Thyroid gland (tissue), 4 donors: ENCODE data around the gene GDNF. TPM values are rescaled to one million over a fixed set of nuclear protein-coding genes. Genes with fewer than 3 reads are reported as not detected.

Source experiments
- DNase-seq, 2 donors: peaks; one replicate each; pipeline ENCODE4 v3.0.0-alpha.2; 2019
- H3K27ac ChIP-seq, 3 donors: fragments of 200-600 bp; sonication (generic); 1 replicate in 2 of 3; 2 replicates in 1 of 3; pipeline ENCODE4 v1.5.1; 2016 to 2019; ENCODE audit warnings: mild to moderate bottlenecking in 1 of 3, moderate library complexity in 1 of 3
- H3K27me3 ChIP-seq: fragments of 200-600 bp; sonication (generic); one replicate; pipeline ENCODE4 v1.5.1; 2019
- H3K36me3 ChIP-seq, 2 donors: fragments of 200-600 bp; sonication (generic); one replicate each; pipeline ENCODE4 v1.5.1; 2016 to 2019
- H3K4me1 ChIP-seq, 2 donors: fragments of 200-600 bp; sonication (generic); one replicate each; pipeline ENCODE4 v1.5.1; 2017 to 2019
- H3K4me3 ChIP-seq, 3 donors: fragments of 200-600 bp; sonication (generic); replicated peaks in 1 of 3; 1 replicate in 2 of 3; 2 replicates in 1 of 3; pipeline ENCODE4 v1.5.1; 2016; ENCODE audit warnings: mild to moderate bottlenecking in 1 of 3
- H3K9me3 ChIP-seq: fragments of 200-600 bp; sonication (generic); one replicate; pipeline ENCODE4 v1.5.1; 2017
- POLR2A ChIP-seq, 2 donors: fragments of 450-650 bp; IDR thresholded peaks; one replicate each; pipeline ENCODE4 v1.6.1; 2017; ENCODE audit warnings: antibody characterized with exemption in 2 of 2, mild to moderate bottlenecking in 2 of 2, moderate library complexity in 1 of 2
- WGBS, 2 donors: methylation state at CpG; one replicate each; pipeline ENCODE4 v1.1.5; 2017; 5-methylcytosine and 5-hydroxymethylcytosine counted together
- intact Hi-C: fragments of 100-400 bp; cut with DNase I; formaldehyde crosslinking; loops from one replicate; pipeline ENCODE4 v1.15.1; 2023
- total RNA-seq, 4 donors: library from RNA; depleted of rRNA; stranded (reverse); fragments of >200 nt; gene quantifications; one replicate each; pipeline ENCODE4 v1.2.3, GENCODE V29; 2016
- TF ChIP-seq, protein P1 (sequence below), 6 experiments: fragments of 200-600 bp in 3 of 6; fragments of 450-650 bp in 3 of 6; sonication (generic) in 3 of 6; IDR thresholded peaks; one replicate each; pipeline ENCODE4 v1.5.1; 2016 to 2019; ENCODE audit warnings: antibody characterized with exemption in 6 of 6, mild to moderate bottlenecking in 2 of 6, inconsistent platforms in 1 of 6, moderate library complexity in 1 of 6

GDNF gene
- total RNA-seq, 4 donors from 2014 or later: not detected

GRCh38 chr5:37811866-37812265, 28.0 kb downstream of the GDNF start:
- WGBS, 2 donors: 88 to 95% methylated on average over 10 of the region's 10 CpGs
- no peak overlapping the region for H3K27ac ChIP-seq
- no peaks in the 10 kb centered on the region for H3K4me1 ChIP-seq
- intact Hi-C loops: no loop called here
- no peak for DNase-seq
- TF ChIP-seq POLR2A (IDR thresholded peaks at IDR 0.05): no peak
- TF ChIP-seq, protein P1, sequence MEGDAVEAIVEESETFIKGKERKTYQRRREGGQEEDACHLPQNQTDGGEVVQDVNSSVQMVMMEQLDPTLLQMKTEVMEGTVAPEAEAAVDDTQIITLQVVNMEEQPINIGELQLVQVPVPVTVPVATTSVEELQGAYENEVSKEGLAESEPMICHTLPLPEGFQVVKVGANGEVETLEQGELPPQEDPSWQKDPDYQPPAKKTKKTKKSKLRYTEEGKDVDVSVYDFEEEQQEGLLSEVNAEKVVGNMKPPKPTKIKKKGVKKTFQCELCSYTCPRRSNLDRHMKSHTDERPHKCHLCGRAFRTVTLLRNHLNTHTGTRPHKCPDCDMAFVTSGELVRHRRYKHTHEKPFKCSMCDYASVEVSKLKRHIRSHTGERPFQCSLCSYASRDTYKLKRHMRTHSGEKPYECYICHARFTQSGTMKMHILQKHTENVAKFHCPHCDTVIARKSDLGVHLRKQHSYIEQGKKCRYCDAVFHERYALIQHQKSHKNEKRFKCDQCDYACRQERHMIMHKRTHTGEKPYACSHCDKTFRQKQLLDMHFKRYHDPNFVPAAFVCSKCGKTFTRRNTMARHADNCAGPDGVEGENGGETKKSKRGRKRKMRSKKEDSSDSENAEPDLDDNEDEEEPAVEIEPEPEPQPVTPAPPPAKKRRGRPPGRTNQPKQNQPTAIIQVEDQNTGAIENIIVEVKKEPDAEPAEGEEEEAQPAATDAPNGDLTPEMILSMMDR (IDR thresholded peaks at IDR 0.05): no peak
- H3K9me3 ChIP-seq: no peaks in the 10 kb centered on the region
- no peak overlapping the region for H3K4me3 ChIP-seq
- H3K27me3 ChIP-seq: no peaks in the 10 kb centered on the region
- no peaks in the 10 kb centered on the region for H3K36me3 ChIP-seq

DNA sequence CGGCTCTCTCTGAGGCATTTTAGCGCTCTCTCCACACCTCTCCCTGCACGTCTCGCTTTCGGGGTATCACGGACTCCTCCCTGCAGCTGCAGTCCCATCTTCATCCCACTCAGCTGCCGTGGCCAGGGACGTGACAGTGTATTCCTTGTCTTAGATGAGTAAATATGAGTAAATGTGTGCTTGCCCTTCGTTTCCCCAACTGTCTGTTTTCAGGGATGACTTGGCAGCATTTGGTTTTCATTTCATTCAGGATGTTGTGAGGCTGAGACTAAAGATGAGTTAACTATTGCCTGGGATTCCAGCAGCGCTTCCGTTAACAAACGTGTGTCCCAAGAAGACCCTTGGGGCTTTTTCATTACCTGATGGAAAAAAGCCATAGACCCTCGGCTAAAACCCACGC, 29.5 kb downstream of the GDNF start:
- Histone ChIP-seq H3K27ac (no peak overlapping the region), H3K4me1 (no peaks in the 10 kb centered on the region), H3K9me3 (no peaks in the 10 kb centered on the region), H3K4me3 (no peak overlapping the region), H3K36me3 (no peaks in the 10 kb centered on the region), H3K27me3 (no peaks in the 10 kb centered on the region)
- TF ChIP-seq, protein P1 (IDR thresholded peaks at IDR 0.05): no peak
- TF ChIP-seq POLR2A (IDR thresholded peaks at IDR 0.05): no peak
- intact Hi-C loops: no loop called here
- WGBS, 2 donors: 69 to 74% methylated on average over 14 of the region's 14 CpGs
- DNase-seq: no peak

DNA sequence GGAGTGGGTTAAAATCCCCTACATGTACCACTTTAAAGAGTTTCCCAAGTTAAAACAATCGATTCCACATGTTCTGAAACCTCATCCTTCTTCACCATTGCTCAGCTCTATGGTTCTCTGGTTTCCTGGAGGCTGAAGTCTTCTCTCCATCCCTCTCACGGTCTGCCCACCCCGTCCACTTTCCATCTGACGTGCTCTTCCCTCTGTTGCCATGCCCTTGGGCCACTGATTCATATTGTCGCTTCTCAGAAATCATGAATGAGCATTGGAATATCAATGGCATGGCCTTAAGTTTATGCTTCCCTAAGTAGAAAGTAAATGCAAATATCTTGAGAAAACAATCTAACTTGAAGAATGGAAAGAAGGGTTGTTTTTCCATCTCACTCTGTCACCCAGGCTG, 30.9 kb downstream of the GDNF start:
- intact Hi-C loops: no loop called here
- H3K4me3 ChIP-seq: no peak overlapping the region
- H3K9me3 ChIP-seq: no peaks in the 10 kb centered on the region
- DNase-seq: no peak
- H3K27me3 ChIP-seq: no peaks in the 10 kb centered on the region
- no peaks in the 10 kb centered on the region for H3K4me1 ChIP-seq
- TF ChIP-seq POLR2A (IDR thresholded peaks at IDR 0.05): no peak
- TF ChIP-seq, protein P1 (IDR thresholded peaks at IDR 0.05): no peak
- no peak overlapping the region for H3K27ac ChIP-seq
- no peaks in the 10 kb centered on the region for H3K36me3 ChIP-seq
- 77% methylated on average over 5 of the region's 5 CpGs for WGBS, 2 donors

DNA sequence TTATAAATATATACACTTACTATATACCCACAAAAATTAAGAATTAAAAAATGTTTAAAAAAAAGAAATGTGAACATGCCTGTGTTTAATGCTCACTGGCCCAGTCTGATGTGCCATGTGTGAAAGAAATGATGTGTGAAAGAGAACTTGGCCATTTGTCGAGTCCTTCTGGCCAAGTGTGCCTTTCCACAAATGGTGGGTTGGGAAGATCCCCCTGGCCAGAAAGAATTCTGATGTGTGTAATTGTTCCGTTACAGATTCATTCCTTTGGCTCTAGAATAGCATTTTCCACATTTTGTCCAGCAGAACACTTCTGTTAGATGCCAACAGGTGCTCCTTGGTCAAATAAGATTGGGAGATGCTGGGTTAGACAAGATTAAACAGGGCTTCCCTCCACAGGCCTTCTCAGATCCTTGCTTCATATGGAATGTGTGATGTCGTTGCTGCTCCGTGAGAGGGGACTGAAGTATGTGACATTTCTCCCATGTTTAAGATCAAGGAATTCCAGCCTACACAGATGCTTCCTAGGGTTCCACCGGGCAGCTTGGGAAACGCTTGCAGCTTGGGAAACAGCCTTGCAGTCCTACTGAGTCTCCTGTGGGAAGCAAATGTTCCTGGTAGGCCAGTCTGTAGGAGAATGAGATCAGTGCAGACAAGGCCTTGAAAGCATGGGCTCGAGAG, 32.1 kb downstream of the GDNF start:
- no peaks in the 10 kb centered on the region for H3K27me3 ChIP-seq
- TF ChIP-seq POLR2A (IDR thresholded peaks at IDR 0.05): no peak
- H3K27ac ChIP-seq: no peak overlapping the region
- no peak for DNase-seq
- H3K36me3 ChIP-seq: no peaks in the 10 kb centered on the region
- no peaks in the 10 kb centered on the region for H3K9me3 ChIP-seq
- no peak overlapping the region for H3K4me3 ChIP-seq
- WGBS, 2 donors: 79 to 82% methylated on average over 7 of the region's 7 CpGs
- intact Hi-C loops: no loop called here
- H3K4me1 ChIP-seq: no peaks in the 10 kb centered on the region

DNA sequence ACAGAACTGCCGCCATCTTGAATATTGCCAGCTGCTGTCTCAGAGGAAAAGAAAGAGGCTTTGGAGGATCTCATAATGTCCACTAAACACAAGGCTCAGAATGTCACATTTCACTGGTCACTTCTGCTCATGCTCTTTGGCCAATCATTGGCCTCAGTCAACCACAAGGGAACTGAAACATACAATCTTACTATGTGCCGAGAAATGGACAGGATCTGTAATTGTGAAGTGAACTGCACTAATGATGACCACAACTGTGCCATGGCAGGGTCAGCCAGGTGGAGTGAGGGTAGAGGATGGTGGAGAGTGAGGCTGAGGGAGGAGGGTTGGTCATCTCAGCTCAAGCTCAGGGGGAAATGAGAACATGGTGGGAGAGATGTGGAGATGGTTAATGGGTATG, 32.8 kb downstream of the GDNF start:
- 96 to 98% methylated on average over 2 of the region's 2 CpGs for WGBS, 2 donors
- no peaks in the 10 kb centered on the region for H3K4me1 ChIP-seq
- H3K27ac ChIP-seq: no peak overlapping the region
- no peaks in the 10 kb centered on the region for H3K36me3 ChIP-seq
- no peak for DNase-seq
- intact Hi-C loops: no loop called here
- no peaks in the 10 kb centered on the region for H3K27me3 ChIP-seq
- H3K4me3 ChIP-seq: no peak overlapping the region
- TF ChIP-seq POLR2A (IDR thresholded peaks at IDR 0.05): no peak
- TF ChIP-seq, protein P1 (IDR thresholded peaks at IDR 0.05): no peak
- H3K9me3 ChIP-seq: no peaks in the 10 kb centered on the region
